ENCODE results near the gene UPK1B. TPM values are rescaled to one million over a fixed set of nuclear protein-coding genes. Genes with fewer than 3 reads are reported as not detected.

Gene UPK1B
- total RNA-seq, 4 donors from 2014 or later = 2.1 to 2.2 TPM; not detected in 2

- WGBS = 95% methylated on average over 7 of the region's 7 CpGs
- peaks cover 60% of the 10 kb centered on the region for H3K36me3 ChIP-seq
Observed at GRCh38 chr3:119230071-119230470, 56.7 kb downstream of the UPK1B start.

GRCh38 chr3:119230745-119231144, 57.3 kb downstream of the UPK1B start:
- H3K27ac ChIP-seq = no peak overlapping the region
- no peak for DNase-seq (ENCODE audit: low spot score in 2 of 2)
- H3K9me3 ChIP-seq = no peaks in the 10 kb centered on the region
- H3K36me3 ChIP-seq = peaks cover 67% of the 10 kb centered on the region
- no peaks in the 10 kb centered on the region for H3K4me1 ChIP-seq
- TF ChIP-seq POLR2A (IDR thresholded peaks at IDR 0.05) (no peak), POLR2AphosphoS5 (IDR thresholded peaks at IDR 0.05) (no peak), EP300 (IDR thresholded peaks at IDR 0.05) (no peak), CTCF (IDR thresholded peaks at IDR 0.05) (no peak)
- H3K4me3 ChIP-seq = no peak overlapping the region
- no peaks in the 10 kb centered on the region for H3K27me3 ChIP-seq

More at GRCh38 chr3:119230071-119230470, 56.7 kb downstream of the UPK1B start:
- H3K27ac ChIP-seq = no peak overlapping the region
- DNase-seq (ENCODE audit: low spot score in 2 of 2) = no peak
- H3K4me3 ChIP-seq = no peak overlapping the region
- no peaks in the 10 kb centered on the region for H3K9me3 ChIP-seq
- no peaks in the 10 kb centered on the region for H3K4me1 ChIP-seq
- no peaks in the 10 kb centered on the region for H3K27me3 ChIP-seq
- TF ChIP-seq POLR2AphosphoS5 (IDR thresholded peaks at IDR 0.05) = no peak
- TF ChIP-seq CTCF (IDR thresholded peaks at IDR 0.05) = no peak
- TF ChIP-seq POLR2A (IDR thresholded peaks at IDR 0.05) = no peak
- TF ChIP-seq EP300 (IDR thresholded peaks at IDR 0.05) = no peak

- Histone ChIP-seq H3K9me3 (no peaks in the 10 kb centered on the region), H3K36me3 (peaks cover 40% of the 10 kb centered on the region), H3K27me3 (no peaks in the 10 kb centered on the region), H3K4me1 (peaks cover 14% of the 10 kb centered on the region), H3K4me3 (no peak overlapping the region), H3K27ac (no peak overlapping the region)
- no peak for DNase-seq (ENCODE audit: low spot score in 2 of 2)
- 56% methylated on average over 1 of the region's 1 CpG for WGBS
- TF ChIP-seq POLR2AphosphoS5 (IDR thresholded peaks at IDR 0.05) (no peak), CTCF (IDR thresholded peaks at IDR 0.05) (no peak), POLR2A (IDR thresholded peaks at IDR 0.05) (no peak), EP300 (IDR thresholded peaks at IDR 0.05) (no peak)
Observed at GRCh38 chr3:119234610-119235009, 61.2 kb downstream of the UPK1B start.

GRCh38 chr3:119235151-119235550, 61.8 kb downstream of the UPK1B start:
- Histone ChIP-seq H3K27me3 (no peaks in the 10 kb centered on the region), H3K27ac (no peak overlapping the region), H3K9me3 (no peaks in the 10 kb centered on the region), H3K4me3 (no peak overlapping the region), H3K36me3 (peaks cover 37% of the 10 kb centered on the region), H3K4me1 (peaks cover 19% of the 10 kb centered on the region)
- DNase-seq (ENCODE audit: low spot score in 2 of 2) = no peak
- 41% methylated on average over 1 of the region's 1 CpG for WGBS
- TF ChIP-seq CTCF (IDR thresholded peaks at IDR 0.05) (no peak), POLR2AphosphoS5 (IDR thresholded peaks at IDR 0.05) (no peak), EP300 (IDR thresholded peaks at IDR 0.05) (no peak), POLR2A (IDR thresholded peaks at IDR 0.05) (no peak)

- WGBS = 79% methylated on average over 7 of the region's 7 CpGs
- Histone ChIP-seq H3K9me3 (no peaks in the 10 kb centered on the region), H3K27me3 (no peaks in the 10 kb centered on the region), H3K27ac (no peak overlapping the region), H3K4me3 (no peak overlapping the region), H3K4me1 (peaks cover 29% of the 10 kb centered on the region), H3K36me3 (peaks cover 37% of the 10 kb centered on the region)
- TF ChIP-seq CTCF (IDR thresholded peaks at IDR 0.05) (no peak), EP300 (IDR thresholded peaks at IDR 0.05) (no peak), POLR2AphosphoS5 (IDR thresholded peaks at IDR 0.05) (no peak), POLR2A (IDR thresholded peaks at IDR 0.05) (no peak)
- DNase-seq (ENCODE audit: low spot score in 2 of 2) = no peak
Observed at GRCh38 chr3:119236756-119237155, 63.4 kb downstream of the UPK1B start.

All from suprapubic skin (tissue), 4 donors.